Measurements from ENCODE around the gene KRT79.

GRCh38 chr12:52832451-52832850 is 1.7 kb downstream of the KRT79 start:
- TF ChIP-seq CTCF (IDR thresholded peaks at IDR 0.05; ENCODE audit: low read length) (no peak), EZH2 (IDR thresholded peaks at IDR 0.05; ENCODE audit: borderline replicate concordance, low read length) (no peak)

Data from OCI-LY1 (cell line).